Measurements from ENCODE around the gene ALPK1. TPM values are rescaled to one million over a fixed set of nuclear protein-coding genes. Genes with fewer than 3 reads are reported as not detected.

ALPK1 gene
- polyA plus RNA-seq, 1 of the 3 experiments (the other 2 are of a cell fraction): 2.8 TPM

DNA sequence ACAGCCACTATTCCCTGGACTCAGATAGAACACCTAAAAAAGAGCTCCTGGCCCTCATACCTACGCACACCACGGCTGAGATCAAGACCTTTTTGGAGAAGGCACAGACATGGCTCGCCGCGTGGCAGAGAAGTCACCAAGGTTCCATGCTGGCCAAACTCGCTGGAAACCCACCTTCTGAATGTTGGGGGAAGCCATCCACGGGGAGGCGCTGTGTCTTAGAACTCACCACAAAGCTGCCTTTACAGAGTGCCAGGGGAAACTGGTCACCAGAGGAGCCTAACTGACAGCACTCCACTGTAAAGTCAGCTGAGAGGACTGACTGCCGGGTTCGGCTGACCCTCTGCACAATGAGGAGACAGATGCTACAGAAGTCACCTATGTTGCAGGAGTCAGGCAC, 120.9 kb downstream of the ALPK1 start:
- WGBS (ENCODE audit: low lambda C conversion rate): 88% methylated on average over 5 of the region's 10 CpGs

DNA sequence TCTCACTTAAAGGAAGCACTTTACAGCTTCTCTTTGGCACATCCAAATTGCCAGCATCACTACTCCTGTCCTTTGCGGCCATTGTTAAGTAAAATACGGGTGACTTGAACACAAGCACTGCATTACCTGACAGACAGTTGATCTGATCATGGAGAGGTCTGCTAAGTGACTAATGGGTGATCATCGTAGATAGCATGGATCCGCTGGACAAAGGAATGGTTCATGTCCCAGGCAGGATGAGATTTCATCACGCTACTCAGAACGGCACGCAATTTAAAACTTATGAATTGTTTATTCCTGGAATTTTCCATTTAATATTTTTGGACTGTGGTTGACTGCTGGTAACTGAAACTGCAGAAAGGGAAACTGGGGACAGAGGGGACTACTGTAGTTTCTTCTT, 124.7 kb downstream of the ALPK1 start:
- H3K36me3 ChIP-seq (replicated peaks in 1 of 2; ENCODE audit: control insufficient read depth in 1 of 2, insufficient read depth in 2 of 2, low read length in 1 of 2): no peaks in the 10 kb centered on the region
- no peaks in the 10 kb centered on the region for H3F3A ChIP-seq (replicated peaks; ENCODE audit: insufficient read depth)
- CTCF ChIA-PET: no interaction called here
- H3K9me2 ChIP-seq: no peaks in the 10 kb centered on the region
- H2AFZ ChIP-seq (ENCODE audit: low read depth): no peak overlapping the region
- 82% methylated on average over 7 of the region's 7 CpGs for WGBS (ENCODE audit: low lambda C conversion rate)
- H3K4me3 ChIP-seq (ENCODE audit: low read depth in 2 of 2, low read length in 1 of 2): no peak overlapping the region
- no peaks in the 10 kb centered on the region for H4K20me1 ChIP-seq (ENCODE audit: insufficient read depth)
- H3K27me3 ChIP-seq (ENCODE audit: insufficient read depth): no peaks in the 10 kb centered on the region
- TF ChIP-seq SMC3 (IDR thresholded peaks at IDR 0.05; ENCODE audit: low read depth, low read length): no peak
- no peak for TF ChIP-seq TCF12 (IDR thresholded peaks at IDR 0.05)
- no peak for TF ChIP-seq TEAD4 (IDR thresholded peaks at IDR 0.05; ENCODE audit: borderline replicate concordance, insufficient read depth)
- TF ChIP-seq SIN3A (IDR thresholded peaks at IDR 0.05; ENCODE audit: borderline replicate concordance, low read depth, low read length): no peak
- no peak for TF ChIP-seq TAF1 (IDR thresholded peaks at IDR 0.05; ENCODE audit: borderline replicate concordance, low read depth, low read length)
- no peak for TF ChIP-seq MXI1 (IDR thresholded peaks at IDR 0.05; ENCODE audit: low read depth, low read length)
- no peak for TF ChIP-seq NRF1 (IDR thresholded peaks at IDR 0.05; ENCODE audit: low read depth, low read length)
- no peak for TF ChIP-seq CHD2 (IDR thresholded peaks at IDR 0.05; ENCODE audit: low read length, partially characterized antibody)
- TF ChIP-seq RFX5 (IDR thresholded peaks at IDR 0.05; ENCODE audit: low read length): no peak
- TF ChIP-seq, protein P1, sequence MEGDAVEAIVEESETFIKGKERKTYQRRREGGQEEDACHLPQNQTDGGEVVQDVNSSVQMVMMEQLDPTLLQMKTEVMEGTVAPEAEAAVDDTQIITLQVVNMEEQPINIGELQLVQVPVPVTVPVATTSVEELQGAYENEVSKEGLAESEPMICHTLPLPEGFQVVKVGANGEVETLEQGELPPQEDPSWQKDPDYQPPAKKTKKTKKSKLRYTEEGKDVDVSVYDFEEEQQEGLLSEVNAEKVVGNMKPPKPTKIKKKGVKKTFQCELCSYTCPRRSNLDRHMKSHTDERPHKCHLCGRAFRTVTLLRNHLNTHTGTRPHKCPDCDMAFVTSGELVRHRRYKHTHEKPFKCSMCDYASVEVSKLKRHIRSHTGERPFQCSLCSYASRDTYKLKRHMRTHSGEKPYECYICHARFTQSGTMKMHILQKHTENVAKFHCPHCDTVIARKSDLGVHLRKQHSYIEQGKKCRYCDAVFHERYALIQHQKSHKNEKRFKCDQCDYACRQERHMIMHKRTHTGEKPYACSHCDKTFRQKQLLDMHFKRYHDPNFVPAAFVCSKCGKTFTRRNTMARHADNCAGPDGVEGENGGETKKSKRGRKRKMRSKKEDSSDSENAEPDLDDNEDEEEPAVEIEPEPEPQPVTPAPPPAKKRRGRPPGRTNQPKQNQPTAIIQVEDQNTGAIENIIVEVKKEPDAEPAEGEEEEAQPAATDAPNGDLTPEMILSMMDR (IDR thresholded peaks at IDR 0.05): no peak
- no peak for TF ChIP-seq FOXJ3 (CRISPR knock-in tag; IDR thresholded peaks at IDR 0.05)
- TF ChIP-seq GABPA (IDR thresholded peaks at IDR 0.05; ENCODE audit: low read depth): no peak
- H3K4me2 ChIP-seq: no peak overlapping the region
- POLR2A ChIA-PET: no interaction called here
- H3K9me3 ChIP-seq: 0 out of 2 replicates have a peak, but pooled peaks cover 3% of the 10 kb centered on the region
- no peak overlapping the region for H3K9ac ChIP-seq
- H3K4me1 ChIP-seq (ENCODE audit: control insufficient read depth in 1 of 2, insufficient read depth in 2 of 2, low read depth in 1 of 2, low read length in 1 of 2): no peaks in the 10 kb centered on the region
- no peak for DNase-seq
- H3K79me2 ChIP-seq (ENCODE audit: insufficient read depth): no peaks in the 10 kb centered on the region
- no peak overlapping the region for H3K27ac ChIP-seq (ENCODE audit: low read depth in 2 of 2, low read length in 1 of 2)

More for the DNA sequence above, 120.9 kb downstream of the ALPK1 start:
- no peaks in the 10 kb centered on the region for H3K36me3 ChIP-seq (replicated peaks in 1 of 2; ENCODE audit: control insufficient read depth in 1 of 2, insufficient read depth in 2 of 2, low read length in 1 of 2)
- POLR2A ChIA-PET: no interaction called here
- H3K4me2 ChIP-seq: no peak overlapping the region
- H2AFZ ChIP-seq (ENCODE audit: low read depth): no peak overlapping the region
- CTCF ChIA-PET: interaction anchor here (0.9 kb wide), 1 partner anchor 24 kb away, joined by 6 read pairs; no protein-coding TSS in a partner anchor
- TF ChIP-seq GABPA (IDR thresholded peaks at IDR 0.05; ENCODE audit: low read depth) (no peak), MEF2A (IDR thresholded peaks at IDR 0.05; ENCODE audit: borderline replicate concordance, low read depth) (no peak), GATA2 (CRISPR knock-in tag; IDR thresholded peaks at IDR 0.05) (no peak), TAF1 (IDR thresholded peaks at IDR 0.05; ENCODE audit: borderline replicate concordance, low read depth, low read length) (no peak), MXI1 (IDR thresholded peaks at IDR 0.05; ENCODE audit: low read depth, low read length) (no peak), EP300 (IDR thresholded peaks at IDR 0.05; ENCODE audit: borderline replicate concordance in 1 of 2, low read depth in 1 of 2, low read length in 1 of 2) (no peak), FOXM1 (IDR thresholded peaks at IDR 0.05; ENCODE audit: low read depth) (no peak), POLR2AphosphoS5 (IDR thresholded peaks at IDR 0.05; ENCODE audit: low read depth, low read length) (no peak), SIN3A (IDR thresholded peaks at IDR 0.05; ENCODE audit: borderline replicate concordance, low read depth, low read length) (no peak)
- TF ChIP-seq, protein P1 (IDR thresholded peaks at IDR 0.05): no peak
- TF ChIP-seq, protein P2, sequence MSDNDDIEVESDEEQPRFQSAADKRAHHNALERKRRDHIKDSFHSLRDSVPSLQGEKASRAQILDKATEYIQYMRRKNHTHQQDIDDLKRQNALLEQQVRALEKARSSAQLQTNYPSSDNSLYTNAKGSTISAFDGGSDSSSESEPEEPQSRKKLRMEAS (IDR thresholded peaks at IDR 0.05; ENCODE audit: low read depth): no peak
- H3K27me3 ChIP-seq (ENCODE audit: insufficient read depth): no peaks in the 10 kb centered on the region
- no peaks in the 10 kb centered on the region for H3K9me2 ChIP-seq
- H3K4me3 ChIP-seq (ENCODE audit: low read depth in 2 of 2, low read length in 1 of 2): no peak overlapping the region
- no peak overlapping the region for H3K27ac ChIP-seq (ENCODE audit: low read depth in 2 of 2, low read length in 1 of 2)
- no peak for DNase-seq
- H3K9ac ChIP-seq: no peak overlapping the region
- no peaks in the 10 kb centered on the region for H3K4me1 ChIP-seq (ENCODE audit: control insufficient read depth in 1 of 2, insufficient read depth in 2 of 2, low read depth in 1 of 2, low read length in 1 of 2)
- no peaks in the 10 kb centered on the region for H3K79me2 ChIP-seq (ENCODE audit: insufficient read depth)
- H3K9me3 ChIP-seq: 0 out of 2 replicates have a peak, but pooled peaks cover 7% of the 10 kb centered on the region
- H3F3A ChIP-seq (replicated peaks; ENCODE audit: insufficient read depth): no peaks in the 10 kb centered on the region
- H4K20me1 ChIP-seq (ENCODE audit: insufficient read depth): no peaks in the 10 kb centered on the region
